SK-N-MC (cell line): ENCODE data around the gene CCDC124.

Experiments
- EZH2 ChIP-seq: fragments of 200-600 bp; sonication (generic); IDR thresholded peaks from one replicate; pipeline ENCODE4 v1.6.1; 2017; ENCODE audit warnings: antibody characterized with exemption
- POLR2AphosphoS5 ChIP-seq: IDR thresholded peaks from 2 replicates; pipeline ENCODE4 v1.6.1; 2012; ENCODE audit warnings: mild to moderate bottlenecking, low read depth, low read length, borderline replicate concordance

DNA sequence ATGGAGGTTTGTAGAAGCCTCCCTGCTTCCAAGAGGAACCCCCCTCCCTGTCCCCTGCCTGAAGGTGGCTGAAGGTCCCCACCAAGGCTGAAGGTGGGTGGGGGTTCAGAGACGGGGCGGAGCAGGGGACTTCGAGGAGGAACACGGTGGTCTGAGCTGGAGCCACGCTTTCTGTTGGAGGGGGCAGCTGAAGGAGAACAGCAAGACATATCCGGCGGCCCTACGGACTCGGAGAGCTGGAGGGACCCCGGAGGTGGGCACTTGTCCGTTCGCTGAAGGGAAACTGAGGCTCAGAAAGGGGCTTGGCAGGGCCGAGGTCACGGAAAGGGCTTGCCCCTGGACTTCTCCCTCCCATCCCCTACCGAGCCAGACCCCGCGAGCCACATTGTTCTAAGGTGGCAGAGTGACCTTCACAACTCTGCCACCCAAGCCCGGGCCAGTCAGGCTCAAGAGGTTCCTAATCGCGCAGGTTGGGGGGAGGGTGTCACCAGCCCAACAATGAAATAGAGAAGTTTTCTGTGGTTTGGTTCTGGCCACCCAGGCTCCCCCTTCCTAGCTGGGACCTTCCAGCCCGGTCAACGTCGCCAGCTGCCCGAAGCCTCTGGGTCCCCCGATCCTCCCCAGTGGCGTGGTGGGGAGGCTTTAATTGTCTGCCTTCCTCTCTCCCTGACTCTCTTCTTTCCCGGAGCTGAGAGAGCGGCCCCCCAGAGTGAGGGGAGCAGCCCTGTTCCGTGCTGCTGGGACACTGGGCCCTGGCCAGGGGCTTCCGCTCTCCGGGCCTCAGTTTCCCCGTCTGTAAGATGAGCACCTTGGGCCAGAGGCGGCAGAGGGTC is 18.6 kb downstream of the CCDC124 start:
- no peak for TF ChIP-seq EZH2
- no peak for TF ChIP-seq POLR2AphosphoS5
